ENCODE results near the gene CLEC12A.
"Not testable (repeated sequence)": the region's sequence is repeated elsewhere in the genome, so short reads cannot be mapped to it uniquely, and the experiment has no call there.

Gene CLEC12A

DNA sequence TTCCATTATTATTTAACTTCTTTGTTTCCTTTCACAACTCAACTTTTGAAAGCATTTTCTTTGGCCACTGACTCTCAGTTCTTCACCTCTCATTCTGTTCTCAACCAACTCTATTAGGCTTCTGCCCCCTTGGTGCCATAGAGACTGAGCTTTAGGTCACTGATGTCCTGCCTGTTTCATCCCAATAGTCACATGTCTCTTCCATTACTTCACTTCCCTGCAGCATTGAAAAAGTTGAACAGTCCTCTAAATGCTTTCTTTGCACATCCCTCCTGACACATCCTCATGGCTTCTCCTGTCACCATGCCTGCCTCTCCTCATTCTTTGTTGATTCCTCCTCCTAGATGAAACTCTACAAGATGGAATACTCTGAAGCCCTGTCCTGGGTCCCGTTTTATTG is 2.7 kb downstream of the CLEC12A start:
- DNase-seq, result no peak

DNA sequence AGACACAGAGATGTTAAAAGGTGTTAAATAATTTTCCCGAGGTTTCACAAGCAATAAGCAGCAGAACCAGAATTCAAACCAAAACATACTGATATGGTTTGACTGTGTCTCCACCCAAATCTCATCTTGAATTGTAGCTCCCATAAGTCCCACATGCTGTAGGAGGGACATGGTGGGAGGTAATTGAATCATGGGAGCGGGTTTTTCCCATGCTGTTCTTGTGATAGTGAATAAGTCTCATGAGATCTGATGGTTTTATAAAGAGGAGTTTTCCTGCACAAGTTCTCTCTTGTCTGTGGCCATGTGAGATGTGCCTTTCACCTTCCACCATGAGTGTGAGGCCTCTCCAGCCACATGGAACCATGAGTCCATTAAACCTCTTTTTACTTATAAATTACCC is 3.5 kb downstream of the CLEC12A start:
- not testable (repeated sequence) for DNase-seq

DNA sequence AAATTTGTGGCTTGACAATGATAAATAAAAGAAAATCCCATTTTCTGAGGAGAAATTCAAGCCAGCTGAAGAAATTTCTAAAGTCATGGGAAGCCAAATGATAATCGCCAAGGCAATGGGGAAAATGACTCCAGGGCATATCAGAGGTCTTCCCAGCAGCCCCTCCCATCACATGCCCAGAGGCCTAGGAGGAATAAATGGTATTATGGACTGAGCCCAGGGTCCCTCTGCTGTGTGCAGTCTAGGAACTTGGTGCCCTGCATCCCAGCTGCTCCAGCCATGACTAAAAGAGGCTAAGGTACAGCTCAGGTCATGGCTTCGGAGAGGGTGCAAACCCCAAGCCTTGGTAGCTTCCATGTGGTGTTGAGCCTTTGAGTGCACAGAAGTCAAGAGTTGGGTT is 4.4 kb downstream of the CLEC12A start:
- no peak for DNase-seq

DNA sequence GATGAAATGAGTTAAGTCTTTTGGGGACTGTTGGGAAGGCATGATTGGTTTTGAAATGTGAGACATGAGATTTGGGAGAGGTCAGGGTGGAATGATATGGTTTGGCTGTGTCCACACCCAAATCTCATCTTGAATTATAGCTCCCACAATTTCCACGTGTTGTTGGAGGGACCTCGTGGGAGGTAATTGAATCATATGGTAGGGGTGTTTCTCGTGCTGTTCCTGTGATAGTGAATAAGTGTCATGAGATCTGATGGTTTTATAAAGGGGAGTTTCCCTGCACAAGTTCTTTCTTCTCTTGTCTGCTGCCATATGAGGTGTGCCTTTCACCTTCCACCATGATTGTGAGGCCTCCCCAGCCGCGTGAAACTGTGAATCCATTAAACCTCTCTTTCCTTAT is 5.4 kb downstream of the CLEC12A start:
- DNase-seq, result not testable (repeated sequence)

DNA sequence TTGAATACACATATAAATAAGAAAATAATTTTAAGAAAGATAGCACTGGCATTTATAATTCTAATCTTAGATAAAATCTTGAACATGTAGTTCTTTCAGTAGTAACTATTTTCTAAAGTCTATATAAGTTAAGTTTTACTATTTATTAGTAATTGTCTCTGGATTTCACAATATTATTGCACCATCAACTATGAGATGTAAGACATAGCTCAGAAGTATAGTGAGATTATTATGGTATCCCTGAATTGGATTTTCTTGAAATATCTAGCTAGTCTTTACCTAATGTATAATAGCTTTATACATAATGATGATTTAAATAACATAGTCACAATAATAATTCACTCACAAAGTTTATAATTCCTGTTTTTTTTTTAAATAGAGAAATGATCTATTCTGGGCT is 6.7 kb downstream of the CLEC12A start:
- peak; percentile 18 for DNase-seq

DNA sequence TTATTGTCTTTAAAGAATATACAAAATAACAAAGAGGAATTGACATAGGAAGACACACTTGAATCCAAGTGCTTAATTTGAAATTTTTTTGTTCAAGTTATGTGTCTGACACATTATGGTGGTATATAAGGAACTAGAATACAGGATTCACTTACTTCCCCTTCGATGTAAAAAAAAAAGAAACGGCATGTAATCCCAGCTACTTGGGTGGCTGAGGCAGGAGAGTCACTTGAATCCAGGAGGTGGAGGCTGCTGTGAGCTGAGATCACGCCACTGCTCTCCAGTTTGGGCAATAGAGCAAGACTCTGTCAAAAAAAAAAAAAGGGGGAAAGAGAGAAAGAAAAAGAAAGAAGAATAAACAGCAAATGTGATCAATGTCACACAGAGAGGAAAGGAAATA is 8.9 kb downstream of the CLEC12A start:
- no peak for DNase-seq

DNA sequence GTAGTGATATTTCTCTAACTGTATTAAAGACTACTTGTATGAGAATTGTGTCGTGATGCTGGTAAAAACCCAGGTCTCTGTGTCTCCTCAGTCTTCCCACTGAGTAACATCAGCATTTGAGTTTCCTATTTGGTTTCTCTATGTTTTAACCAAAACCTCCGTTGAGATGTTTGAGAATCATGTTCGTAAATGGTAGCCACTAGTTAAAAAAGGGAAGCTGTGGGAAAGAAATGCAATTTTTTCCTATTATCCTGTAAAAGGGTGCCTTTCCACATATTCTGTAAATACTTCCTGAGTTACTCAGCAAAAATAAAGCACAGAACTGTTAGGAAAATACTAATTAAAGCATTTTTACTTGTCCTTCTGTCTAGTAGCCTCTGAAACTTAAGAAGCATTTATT is 20.7 kb downstream of the CLEC12A start:
- DNase-seq, result no peak

DNA sequence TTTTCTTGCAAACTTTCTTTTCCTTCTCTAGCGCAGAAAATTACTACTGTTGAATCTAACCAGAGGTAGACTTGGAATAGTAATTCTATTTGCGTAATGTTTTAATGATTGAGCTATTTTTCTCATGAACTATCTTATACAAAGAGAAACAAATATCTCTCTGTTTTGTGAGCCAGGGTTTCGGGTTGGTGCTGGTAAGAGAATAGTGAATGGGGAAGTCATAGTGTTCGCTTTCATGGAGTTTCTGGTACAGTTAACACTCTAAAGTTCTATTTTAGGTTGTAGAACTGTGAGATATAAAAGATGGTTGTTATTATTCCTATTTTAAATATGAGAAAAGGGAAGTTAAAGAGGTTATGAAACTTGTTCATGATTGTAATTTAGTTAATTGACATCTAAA is 21.1 kb downstream of the CLEC12A start:
- no peak for DNase-seq

DNA sequence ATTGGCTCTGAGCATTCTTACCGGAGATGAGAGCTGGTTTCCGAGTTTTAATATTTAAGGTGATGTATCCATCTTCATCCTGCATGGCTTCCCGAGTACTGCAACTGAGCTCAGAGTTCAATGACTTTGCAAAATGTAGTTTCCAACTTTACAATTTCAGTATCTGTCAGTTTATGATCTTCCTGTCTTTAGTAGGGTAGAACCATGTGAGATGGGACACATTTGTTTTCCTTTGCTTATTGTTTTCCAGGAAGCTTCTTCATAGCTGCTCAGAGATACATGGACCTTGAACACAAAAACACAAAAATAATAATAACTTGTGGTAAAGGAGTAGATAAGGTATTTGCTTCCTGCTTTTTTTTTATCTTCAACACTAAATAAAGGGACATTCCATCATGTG is 27.8 kb downstream of the CLEC12A start, which contains the start of gene CLEC1B:
Gene CLEC1B, minus strand, starts transcription at position 106 of the 400 bp plus-strand sequence. Its CDS starts 21 bp downstream, at position 85.
- no peak for DNase-seq

DNA sequence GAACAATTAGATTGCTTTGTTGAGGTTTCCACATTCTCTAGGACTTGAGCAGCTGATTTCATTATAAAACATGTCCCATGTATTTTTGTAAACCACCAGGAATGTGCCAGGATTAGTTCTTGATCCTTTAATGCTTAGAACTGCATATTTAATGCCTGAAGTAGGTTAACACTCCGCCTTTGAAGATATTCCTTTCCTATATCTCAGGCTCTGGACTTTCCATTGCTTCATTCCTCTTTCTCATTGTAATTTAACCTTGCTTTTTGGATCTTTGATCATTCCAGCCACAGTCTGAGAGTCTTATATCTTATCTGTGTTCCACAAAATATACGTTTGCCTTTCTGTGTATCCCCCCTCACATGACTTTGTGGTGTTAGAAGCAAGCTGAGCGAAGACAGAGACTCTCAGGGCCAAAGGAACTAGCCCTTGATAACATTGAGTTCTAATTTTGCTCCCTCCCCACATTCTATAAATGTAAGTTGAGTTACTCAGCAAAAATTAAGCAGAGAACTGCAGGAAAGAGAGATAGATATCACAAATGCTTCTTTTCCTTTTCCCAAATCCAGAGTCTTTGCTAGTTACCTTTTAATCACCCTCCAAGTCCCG is 30.1 kb downstream of the CLEC12A start:
- peak; percentile 58 for DNase-seq

DNA sequence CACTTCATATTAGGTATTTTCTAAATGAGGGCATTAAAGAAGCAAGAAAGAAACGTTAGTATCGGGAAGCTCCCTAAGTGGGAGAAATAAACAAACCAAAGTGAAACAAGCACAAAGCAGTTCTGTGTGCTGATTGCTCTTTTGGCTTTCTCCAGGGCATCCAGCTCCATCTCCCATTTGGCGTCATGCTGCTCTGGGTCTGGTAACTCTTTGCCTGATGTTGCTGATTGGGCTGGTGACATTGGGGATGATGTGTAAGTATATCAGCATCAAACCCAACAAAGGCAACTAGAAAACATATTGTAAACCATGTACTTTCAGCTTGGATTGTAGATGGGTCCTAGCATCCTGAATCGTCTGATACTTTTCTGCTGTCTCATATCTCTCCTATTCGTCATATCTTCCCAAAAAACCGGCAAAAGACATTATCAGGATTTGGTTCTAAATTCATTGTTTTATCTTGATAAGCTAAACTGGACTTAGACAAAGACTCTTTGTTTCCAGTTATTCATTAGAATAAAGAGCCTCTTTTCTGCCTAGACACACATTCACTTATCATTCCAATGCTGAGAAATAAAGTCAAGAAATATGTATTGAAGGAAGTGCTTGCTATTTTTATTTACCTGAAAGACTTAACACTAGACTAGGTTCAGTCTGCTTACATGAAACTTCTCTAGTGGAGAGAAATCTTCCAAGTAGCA is 41.6 kb downstream of the CLEC12A start:
- DNase-seq, result no peak

DNA sequence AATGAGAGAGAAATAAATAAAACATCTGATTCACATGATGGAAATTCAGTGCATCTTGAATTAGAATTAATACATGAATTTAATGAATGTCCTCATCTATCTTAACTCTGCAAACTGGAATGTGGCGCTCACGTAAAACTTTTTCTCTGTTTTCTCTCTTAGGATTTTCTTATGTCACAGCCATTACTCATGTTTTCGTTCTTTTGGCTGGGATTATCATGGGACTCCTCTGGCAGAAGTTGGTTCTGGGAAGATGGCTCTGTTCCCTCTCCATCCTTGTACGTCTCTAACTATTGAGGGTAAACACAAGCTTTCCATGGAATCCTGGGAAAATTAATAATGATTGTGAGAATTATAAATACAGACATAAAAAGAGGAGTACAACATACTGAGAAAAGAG is 44.2 kb downstream of the CLEC12A start:
- DNase-seq, result no peak

DNA sequence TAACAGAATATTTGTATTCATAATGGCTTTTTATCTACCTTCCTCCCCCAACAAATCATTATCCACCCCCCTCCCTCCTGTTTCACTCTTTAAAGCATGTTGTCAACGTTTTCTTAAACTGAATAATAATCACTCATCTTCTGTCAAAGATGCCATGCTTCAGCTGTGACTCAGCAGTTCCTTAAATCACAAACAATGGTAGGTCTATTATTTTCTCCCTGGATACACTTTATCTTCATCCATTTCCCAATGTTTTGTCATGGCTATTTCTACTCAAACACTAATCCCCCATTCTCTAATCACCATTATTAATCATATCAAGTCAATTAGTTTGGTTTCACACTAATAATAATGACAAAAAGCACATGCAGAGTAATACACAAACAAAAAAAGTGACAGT is 45.7 kb downstream of the CLEC12A start:
- peak; percentile 24 for DNase-seq

DNA sequence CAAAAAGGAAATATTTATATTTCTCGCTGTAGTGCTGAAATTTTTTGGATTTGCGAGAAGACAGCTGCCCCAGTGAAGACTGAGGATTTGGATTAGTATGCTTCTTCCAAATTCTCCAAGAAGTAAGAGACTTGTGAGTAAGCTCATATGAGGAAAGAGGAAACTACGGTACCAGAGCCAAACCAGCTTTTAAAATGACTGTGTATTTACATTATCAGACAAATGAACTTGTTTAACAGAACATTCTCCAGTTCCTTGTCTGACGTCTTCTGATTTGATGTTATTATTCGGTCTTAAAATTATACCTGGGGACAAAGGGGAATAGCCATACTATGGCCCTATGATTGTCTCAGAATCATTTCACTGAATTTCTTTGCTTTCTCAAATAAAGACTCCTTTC is 47.2 kb downstream of the CLEC12A start:
- peak; percentile 13 for DNase-seq

DNA sequence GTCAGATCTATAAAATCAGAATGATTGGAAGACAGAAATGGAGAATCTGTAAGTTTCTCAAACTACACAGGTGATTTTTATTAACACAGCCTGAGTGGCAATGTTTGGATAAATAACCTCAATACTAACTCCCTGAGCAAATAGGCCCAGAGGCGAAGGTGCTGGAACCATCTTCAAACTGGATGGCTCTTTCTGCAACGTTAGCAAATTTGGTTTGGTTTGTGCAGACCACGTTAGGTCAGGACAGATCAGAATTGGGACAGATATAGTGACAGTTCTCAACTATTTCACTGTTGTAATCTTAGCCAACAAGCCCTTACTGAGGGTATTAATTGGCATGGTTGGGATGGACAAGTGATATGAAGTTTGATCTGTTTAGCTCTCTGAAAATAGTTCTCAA is 50.1 kb downstream of the CLEC12A start:
- no peak for DNase-seq

DNA sequence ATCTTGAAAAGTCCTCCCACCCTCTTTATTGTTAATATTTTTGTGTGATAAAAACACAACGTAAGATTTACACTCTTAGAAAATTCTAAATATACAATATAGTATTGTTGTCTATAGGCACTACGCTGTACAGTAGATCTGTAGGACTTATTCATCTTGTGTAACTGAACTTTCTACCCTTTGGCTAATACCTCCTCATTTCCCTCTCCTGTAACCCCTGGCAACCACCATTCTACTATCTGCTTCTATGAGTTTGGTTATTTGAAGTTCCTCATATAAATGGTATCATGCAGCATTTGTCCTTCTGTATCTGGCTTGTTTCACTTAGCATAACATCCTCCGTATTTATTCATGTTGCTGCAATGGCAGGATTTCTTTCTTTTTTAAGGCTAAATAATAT is 54.0 kb downstream of the CLEC12A start:
- peak; percentile 33 for DNase-seq

DNA sequence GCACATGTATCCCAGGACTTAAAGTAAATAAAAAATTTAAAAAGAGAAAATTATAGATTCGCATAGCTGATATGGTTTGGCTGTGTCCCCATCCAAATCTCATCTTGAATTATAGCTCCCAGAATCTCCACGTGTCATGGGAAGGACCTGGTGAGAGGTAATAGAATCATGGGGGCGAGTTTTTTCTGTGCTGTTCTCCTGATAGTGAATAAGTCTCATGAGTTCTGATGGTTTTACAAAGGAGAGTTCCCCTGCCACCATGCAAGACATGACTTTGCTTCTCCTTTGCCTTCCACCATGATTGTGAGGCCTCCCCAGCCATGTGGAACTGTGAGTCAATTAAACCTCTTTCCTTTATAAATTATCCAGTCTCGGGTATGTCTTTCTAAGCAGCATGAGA is 55.5 kb downstream of the CLEC12A start:
- not testable (repeated sequence) for DNase-seq

DNA sequence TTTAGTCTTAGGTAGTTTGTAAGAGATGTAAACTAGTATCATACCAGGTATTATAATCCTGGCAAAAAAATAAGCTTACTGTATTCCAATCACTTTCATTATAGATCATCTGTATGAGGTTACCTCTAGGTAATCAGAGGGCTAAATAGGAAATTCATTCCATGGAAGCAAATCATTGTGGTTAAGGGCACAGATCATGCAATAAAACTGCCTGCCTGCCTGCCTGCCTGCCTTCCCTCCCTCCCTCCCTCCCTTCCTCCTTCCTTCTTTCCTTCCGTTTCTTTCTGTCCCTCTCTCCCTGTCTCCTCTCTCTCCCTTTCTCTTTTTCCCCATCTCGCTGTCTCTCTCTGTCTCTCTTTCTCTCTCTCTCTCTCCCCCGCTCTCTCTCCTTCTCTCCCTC is 56.1 kb downstream of the CLEC12A start:
- peak; percentile 8 for DNase-seq

DNA sequence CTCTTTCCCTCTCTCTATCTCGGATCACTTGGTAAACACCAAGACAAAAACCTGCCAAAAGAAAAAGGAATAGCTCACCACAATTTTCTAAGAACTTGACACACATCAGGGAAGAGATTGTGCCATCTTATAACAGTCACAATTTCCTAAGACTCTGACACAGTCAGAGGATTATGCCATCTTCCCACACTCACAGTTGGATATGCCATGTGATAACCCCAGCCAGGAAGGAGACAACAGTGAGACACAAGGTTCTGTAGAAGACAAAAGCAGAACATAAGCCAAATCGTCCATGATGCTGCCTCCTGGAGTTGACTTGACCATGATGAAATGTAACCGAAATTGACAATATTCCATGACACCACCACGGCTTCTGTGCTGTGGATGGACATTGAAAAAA is 56.5 kb downstream of the CLEC12A start:
- peak; percentile 64 for DNase-seq

DNA sequence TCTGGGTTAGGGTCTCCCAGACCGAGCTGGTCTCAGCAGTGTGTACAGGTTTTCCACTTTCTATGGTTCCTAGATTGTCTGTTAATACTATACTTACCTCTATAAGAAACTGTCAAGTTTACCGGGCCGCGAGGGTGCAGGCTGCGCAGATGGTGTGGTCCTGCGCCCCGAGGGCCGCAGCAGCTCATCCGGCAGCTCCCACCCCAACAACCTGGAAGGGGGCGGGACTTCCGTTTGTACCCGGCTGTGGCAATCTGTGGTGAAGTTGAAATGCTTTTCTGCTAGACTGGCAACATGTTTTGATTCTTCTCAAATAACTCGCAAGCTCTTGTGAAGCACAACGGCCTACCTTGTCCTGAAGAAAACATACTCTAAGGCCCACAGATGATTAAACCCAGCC is 59.2 kb downstream of the CLEC12A start, which contains the start of gene CLEC9A:
Gene CLEC9A, plus strand, starts transcription at position 237 of the 400 bp plus-strand sequence. CDS start 22,006 bp downstream, outside the sequence.
- DNase-seq, result no peak

DNA sequence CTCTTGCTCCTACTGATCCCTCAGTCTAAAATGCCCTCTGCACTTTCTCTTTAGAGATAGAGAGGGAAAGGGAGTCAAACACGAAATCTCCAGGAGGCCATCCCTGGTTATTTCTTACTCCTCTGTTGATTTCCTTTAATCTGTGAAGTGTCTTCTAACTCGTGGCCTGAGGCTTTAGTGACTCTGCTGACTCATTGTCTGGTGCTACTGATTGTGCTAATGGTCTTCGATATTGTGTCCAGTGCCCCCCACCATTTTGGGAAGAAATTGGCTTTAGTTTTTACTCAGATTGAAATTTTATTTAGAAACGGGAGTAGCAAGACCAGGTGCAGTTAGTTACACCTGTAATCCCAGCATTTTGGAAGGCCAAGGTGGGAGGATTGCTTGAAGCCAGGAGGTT is 60.1 kb downstream of the CLEC12A start:
- peak; percentile 22 for DNase-seq

DNA sequence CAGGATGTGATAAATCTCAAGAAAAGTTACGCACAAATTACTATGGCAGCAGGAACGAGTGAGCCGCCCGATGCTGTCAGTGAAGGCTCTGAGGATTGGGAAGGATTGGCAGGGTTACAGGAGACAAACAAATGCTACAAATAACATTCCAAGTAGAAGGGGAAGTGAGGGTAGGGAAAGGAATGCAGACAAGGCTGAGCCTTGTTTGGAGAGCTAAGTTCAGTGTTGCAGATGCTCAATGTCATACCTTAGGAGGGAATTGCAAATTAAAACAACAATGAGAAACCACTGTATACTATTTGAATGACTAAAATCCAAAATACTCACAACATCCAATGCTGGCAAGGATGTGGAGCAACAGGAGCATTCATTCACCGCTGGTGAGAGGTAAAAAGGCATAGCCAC is 60.6 kb downstream of the CLEC12A start:
- DNase-seq, result no peak

DNA sequence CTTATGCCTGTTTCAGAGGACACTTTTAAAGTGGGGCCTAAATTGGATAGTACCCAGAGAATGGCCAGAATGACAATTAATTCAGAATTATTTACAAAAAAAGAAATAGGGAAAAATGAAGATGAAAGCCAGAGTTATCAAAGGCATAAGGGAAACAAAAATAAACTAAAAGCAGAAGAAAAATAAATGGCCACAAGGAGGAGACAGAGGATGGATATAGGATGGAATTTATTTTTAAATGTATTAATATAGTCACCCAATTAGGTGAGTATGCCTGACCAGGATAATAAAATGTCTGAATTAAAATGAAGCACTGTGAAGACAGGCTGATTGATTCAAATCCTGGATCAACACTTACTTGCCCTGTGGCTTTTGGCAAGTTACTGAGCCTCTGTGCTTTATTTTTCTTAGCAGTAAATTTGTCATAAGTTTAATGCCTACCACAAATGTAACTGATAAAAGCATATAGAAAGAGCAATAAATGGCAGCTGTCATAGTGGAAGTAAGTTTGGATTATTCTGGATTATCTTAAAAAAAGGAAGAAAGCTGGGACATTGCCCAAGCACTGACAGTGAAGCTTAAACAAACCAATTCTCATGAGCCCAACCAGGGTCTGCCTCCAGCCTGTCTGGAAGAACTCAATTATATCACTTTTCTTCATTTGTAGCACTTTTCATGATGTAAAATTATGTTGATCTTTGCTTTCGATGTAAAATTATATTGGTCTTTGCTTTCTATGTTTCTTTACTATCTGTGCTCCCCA is 62.8 kb downstream of the CLEC12A start:
- DNase-seq, result peak; percentile 67
